Testis (tissue), 3 donors: ENCODE measurements around the gene GARIN3. TPM values are rescaled to one million over a fixed set of nuclear protein-coding genes. Genes with fewer than 3 reads are reported as not detected.

Experiments used
- DNase-seq: peaks from one replicate; pipeline ENCODE4 v3.0.0-alpha.2; 2019
- H3K27ac ChIP-seq, 2 donors: fragments of 200-600 bp; sonication (generic); one replicate each; pipeline ENCODE4 v1.5.1; 2019
- H3K27me3 ChIP-seq: fragments of 200-600 bp; sonication (generic); one replicate; pipeline ENCODE4 v1.5.1; 2019
- H3K36me3 ChIP-seq: fragments of 200-600 bp; sonication (generic); one replicate; pipeline ENCODE4 v1.5.1; 2017; ENCODE audit warnings: low read depth; ENCODE audit errors: missing control alignments
- H3K4me1 ChIP-seq: fragments of 200-600 bp; sonication (generic); one replicate; pipeline ENCODE4 v1.5.1; 2019
- H3K4me3 ChIP-seq, 2 donors: fragments of 200-600 bp; sonication (generic); one replicate each; pipeline ENCODE4 v1.5.1; 2017 to 2019
- H3K9me3 ChIP-seq: fragments of 200-600 bp; sonication (generic); one replicate; pipeline ENCODE4 v1.5.1; 2017
- CTCF ChIP-seq, 3 experiments: fragments of 450-650 bp in 2 of 3; fragments of 200-600 bp in 1 of 3; sonication (generic) in 1 of 3; IDR thresholded peaks; one replicate each; pipeline ENCODE4 v1.5.1; 2016 to 2019; ENCODE audit warnings: antibody characterized with exemption in 3 of 3, mild to moderate bottlenecking in 2 of 3, moderate library complexity in 1 of 3
- POLR2A ChIP-seq: fragments of 450-650 bp; IDR thresholded peaks from one replicate; pipeline ENCODE4 v1.6.1; 2017; ENCODE audit warnings: antibody characterized with exemption, mild to moderate bottlenecking, moderate library complexity
- WGBS, 2 donors: methylation state at CpG; one replicate each; pipeline ENCODE4 v1.1.5; 2018; 5-methylcytosine and 5-hydroxymethylcytosine counted together
- intact Hi-C: fragments of 100-400 bp; cut with DNase I; formaldehyde crosslinking; loops from one replicate; pipeline ENCODE4 v1.15.1; 2023; ENCODE audit warnings: low total_unique reads
- polyA plus RNA-seq: library from polyadenylated mRNA; stranded (reverse); fragments of 350-450 nt; fragmentation: Illumina TruSeq; extraction: RNeasy Lipid Tissue Mini Kit (QIAGEN cat#74804); gene quantifications from one replicate; pipeline ENCODE4 v1.2.3, GENCODE V29; 2014; ENCODE audit warnings: low read depth, low replicate concordance; ENCODE audit not compliant: insufficient read depth
- total RNA-seq, 2 donors: library from RNA; depleted of rRNA; stranded (reverse); fragments of >200 nt; gene quantifications; one replicate each; pipeline ENCODE4 v1.2.3, GENCODE V29; 2016

Gene GARIN3
- total and polyA plus RNA-seq, 3 donors from 2014 or later: 11.5 to 45.6 (median 27.8) TPM

DNA sequence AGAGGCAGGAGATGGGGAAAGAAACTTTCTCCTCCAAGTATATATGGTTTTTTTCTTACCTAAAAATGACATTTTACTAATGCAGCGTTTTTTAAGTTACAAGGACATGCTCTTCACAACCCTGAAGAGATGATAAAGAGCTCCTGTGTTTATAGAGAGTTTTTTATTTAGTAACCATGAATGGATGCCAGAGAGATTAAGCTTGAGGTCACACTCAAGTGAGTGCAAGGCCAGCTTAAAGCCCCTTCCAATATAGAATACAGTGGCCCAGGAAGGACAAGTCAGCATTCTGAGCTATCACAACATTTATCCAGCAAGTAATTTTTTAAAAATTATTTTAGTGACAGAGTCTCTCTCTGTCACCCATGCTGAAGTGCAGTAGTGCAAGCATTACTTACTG lies 50.6 kb downstream of the GARIN3 start:
- WGBS, 2 donors: 37 to 44% methylated on average over 1 of the region's 1 CpG
- no peaks in the 10 kb centered on the region for H3K27me3 ChIP-seq
- no peak for TF ChIP-seq CTCF (IDR thresholded peaks at IDR 0.05)
- TF ChIP-seq POLR2A: no peak
- H3K9me3 ChIP-seq: no peaks in the 10 kb centered on the region
- H3K27ac ChIP-seq: no peak overlapping the region
- intact Hi-C loops: no loop called here
- no peak overlapping the region for H3K4me3 ChIP-seq
- no peaks in the 10 kb centered on the region for H3K36me3 ChIP-seq
- no peak for DNase-seq
- H3K4me1 ChIP-seq: no peaks in the 10 kb centered on the region

- H3K27me3 ChIP-seq: no peaks in the 10 kb centered on the region
- no peak for DNase-seq
- H3K36me3 ChIP-seq: no peaks in the 10 kb centered on the region
- no peak for TF ChIP-seq POLR2A
- no peak for TF ChIP-seq CTCF (IDR thresholded peaks at IDR 0.05)
- H3K27ac ChIP-seq: no peak overlapping the region
- H3K9me3 ChIP-seq: no peaks in the 10 kb centered on the region
- no peak overlapping the region for H3K4me3 ChIP-seq
- intact Hi-C loops: no loop called here
- no peaks in the 10 kb centered on the region for H3K4me1 ChIP-seq
These were observed 51.1 kb downstream of the GARIN3 start for GRCh38 chr5:157115012-157115411.

- no peaks in the 10 kb centered on the region for H3K27me3 ChIP-seq
- no peaks in the 10 kb centered on the region for H3K9me3 ChIP-seq
- no peak overlapping the region for H3K27ac ChIP-seq
- no peak for TF ChIP-seq CTCF (IDR thresholded peaks at IDR 0.05)
- TF ChIP-seq POLR2A: no peak
- intact Hi-C loops: no loop called here
- DNase-seq: peak; percentile 20
- no peaks in the 10 kb centered on the region for H3K4me1 ChIP-seq
- H3K36me3 ChIP-seq: no peaks in the 10 kb centered on the region
- H3K4me3 ChIP-seq: no peak overlapping the region
- whole genome bisulfite sequencing, 2 donors: 60 to 61% methylated on average over 5 of the region's 5 CpGs
These were observed 53.1 kb downstream of the GARIN3 start for GRCh38 chr5:157113002-157113401.

Other genes with a start within 250 kb of the GARIN3 start
- gene TIMD4, start 203.0 kb downstream of the GARIN3 start, total RNA-seq: 10 to 100 TPM; 34.4 to 78.0 TPM
- gene TIMD4, start 203.0 kb downstream of the GARIN3 start, polyA plus RNA-seq: 197 TPM
- gene HAVCR1, start 107.1 kb downstream of the GARIN3 start, total RNA-seq: 1 to 10 TPM; 1.1 to 1.7 TPM
- gene HAVCR1, start 107.1 kb downstream of the GARIN3 start, polyA plus RNA-seq: 3.1 TPM
- gene HAVCR2, start 57.2 kb downstream of the GARIN3 start, total RNA-seq: 1 to 10 TPM; 3.1 to 3.2 TPM
- 3.6 TPM for gene HAVCR2, start 57.2 kb downstream of the GARIN3 start, polyA plus RNA-seq
- gene MED7, start 23.4 kb downstream of the GARIN3 start, total RNA-seq: 10 to 100 TPM; 16.8 to 21.1 TPM
- gene MED7, start 23.4 kb downstream of the GARIN3 start, polyA plus RNA-seq: 50.3 TPM
- gene ITK, start 14.6 kb upstream of the GARIN3 start, total RNA-seq: 1 to 10 TPM in 1 of 2 donors, under 1 TPM in 1; 0.93 to 1.3 TPM
- gene ITK, start 14.6 kb upstream of the GARIN3 start, polyA plus RNA-seq: 3.8 TPM
- 10 to 100 TPM; 32.1 to 41.4 TPM for gene CYFIP2, start 99.9 kb upstream of the GARIN3 start, total RNA-seq
- gene CYFIP2, start 99.9 kb upstream of the GARIN3 start, polyA plus RNA-seq: 21.7 TPM